HG03103 (cell line): ENCODE measurements around the gene FOXP1.
"Not testable (repeated sequence)": the region's sequence is repeated elsewhere in the genome, so short reads cannot be mapped to it uniquely, and the experiment has no call there.

ENCODE experiments used
- ATAC-seq: cut with Tn5 transposase; IDR thresholded peaks from one replicate; pipeline ENCODE4 v1.9.1; 2021; ENCODE audit warnings: low read depth; ENCODE audit not compliant: unreplicated experiment

The FOXP1 gene

GRCh38 chr3:71033681-71034220 lies 549.8 kb downstream of the FOXP1 start:
- no peak for ATAC-seq

GRCh38 chr3:71031914-71032521 lies 551.5 kb downstream of the FOXP1 start:
- ATAC-seq = no peak

DNA sequence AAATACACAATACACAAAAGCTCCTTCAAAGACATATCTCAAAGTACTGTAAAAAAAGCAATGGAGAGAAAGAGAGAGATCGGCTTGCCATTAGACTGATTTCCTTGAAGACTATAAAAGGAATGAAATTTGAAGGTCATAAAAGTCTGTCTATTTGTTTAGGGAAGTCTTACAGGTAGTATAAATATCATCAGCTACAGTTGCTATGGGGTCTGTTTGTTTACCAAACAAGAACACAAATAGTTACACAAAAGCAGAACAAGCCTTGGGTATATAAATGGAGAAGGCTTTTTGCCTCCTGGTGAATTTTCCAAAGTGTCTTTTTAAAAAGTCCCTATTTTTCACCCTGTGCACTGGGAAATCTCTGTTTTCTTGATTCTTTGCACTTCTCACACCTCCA lies 552.3 kb downstream of the FOXP1 start:
- ATAC-seq = no peak

DNA sequence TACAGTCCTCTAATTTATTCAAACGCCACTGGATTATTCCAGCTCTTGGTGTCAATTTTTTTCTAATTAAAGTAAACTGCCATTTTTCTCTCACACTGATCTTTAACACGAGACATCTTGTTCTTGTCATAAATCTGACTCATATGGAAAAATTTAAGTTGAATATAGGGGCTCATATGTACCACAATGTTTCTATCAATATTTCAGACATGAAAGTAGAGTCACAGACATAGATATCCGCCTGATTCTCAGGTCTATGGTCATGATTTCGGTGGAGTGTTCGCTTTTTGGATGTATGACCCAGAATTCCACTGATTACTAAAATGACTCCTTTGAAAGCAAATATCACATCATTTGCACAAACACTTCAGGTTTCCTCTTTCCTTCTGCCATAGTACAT lies 552.8 kb downstream of the FOXP1 start:
- ATAC-seq = no peak

- no peak for ATAC-seq
These were observed 553.8 kb downstream of the FOXP1 start for GRCh38 chr3:71029770-71030169.

GRCh38 chr3:71028802-71029201 lies 554.7 kb downstream of the FOXP1 start:
- ATAC-seq = no peak

DNA sequence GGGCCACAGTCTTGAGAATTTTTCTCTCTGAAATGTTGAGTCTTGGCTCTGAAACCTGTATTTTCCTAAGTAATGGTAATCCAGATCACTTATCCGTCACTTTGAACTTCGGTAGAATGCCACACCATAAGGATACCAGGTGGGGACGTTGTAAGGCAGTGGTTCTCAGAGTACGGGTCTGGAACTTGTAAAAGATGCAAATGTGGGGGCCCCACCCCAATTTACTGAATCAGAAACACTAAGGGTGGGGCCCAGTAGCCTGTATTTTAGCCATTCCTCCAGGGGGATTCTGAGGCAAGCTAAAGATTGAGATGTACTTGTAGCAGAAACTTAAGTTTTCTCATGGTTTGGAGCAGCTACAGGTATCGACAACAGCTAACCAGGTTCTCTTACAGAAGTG lies 555.3 kb downstream of the FOXP1 start:
- ATAC-seq = no peak

DNA sequence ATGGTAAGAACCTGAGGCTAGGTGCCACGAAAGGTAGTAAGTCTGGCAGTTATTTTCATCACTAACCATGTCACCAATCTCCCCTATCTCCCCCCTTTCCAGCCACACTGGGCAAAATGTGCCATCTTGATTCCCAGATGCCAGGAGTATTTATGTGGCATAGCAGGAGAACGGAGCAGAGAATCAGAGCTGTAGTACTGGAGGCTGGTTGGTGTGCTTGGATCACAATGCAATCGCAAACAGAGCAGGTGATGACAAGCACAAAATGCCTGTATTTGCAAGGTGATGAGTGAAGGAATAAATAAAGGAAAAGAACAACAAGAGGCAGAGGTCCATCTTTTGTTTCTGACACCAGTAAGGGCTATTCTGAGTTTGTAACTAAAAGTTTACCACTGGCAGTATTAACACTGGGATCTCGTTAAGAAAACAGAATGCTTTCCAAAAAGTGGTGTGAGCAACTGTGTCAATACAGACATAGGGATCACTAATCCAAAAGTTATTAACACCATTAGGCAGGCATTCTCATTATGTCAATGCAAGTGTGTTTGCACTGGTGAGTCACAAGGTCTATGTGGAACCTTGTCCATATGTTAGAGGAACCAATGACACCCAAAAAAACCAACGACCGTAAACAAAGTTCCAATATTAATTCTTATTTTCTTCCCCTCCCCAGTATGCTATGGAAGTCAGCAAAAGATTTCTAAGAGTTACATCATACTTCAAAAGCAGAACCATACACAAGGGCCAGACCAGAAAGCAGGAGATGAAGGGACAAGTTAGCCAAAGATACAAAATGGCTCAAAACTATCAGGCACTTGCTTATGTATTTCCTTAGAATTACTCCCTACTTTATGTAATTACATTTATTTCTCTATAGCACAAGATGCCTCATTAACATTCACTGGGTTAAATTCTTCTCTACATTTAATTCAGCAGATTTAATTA lies 556.6 kb downstream of the FOXP1 start:
- ATAC-seq = no peak

DNA sequence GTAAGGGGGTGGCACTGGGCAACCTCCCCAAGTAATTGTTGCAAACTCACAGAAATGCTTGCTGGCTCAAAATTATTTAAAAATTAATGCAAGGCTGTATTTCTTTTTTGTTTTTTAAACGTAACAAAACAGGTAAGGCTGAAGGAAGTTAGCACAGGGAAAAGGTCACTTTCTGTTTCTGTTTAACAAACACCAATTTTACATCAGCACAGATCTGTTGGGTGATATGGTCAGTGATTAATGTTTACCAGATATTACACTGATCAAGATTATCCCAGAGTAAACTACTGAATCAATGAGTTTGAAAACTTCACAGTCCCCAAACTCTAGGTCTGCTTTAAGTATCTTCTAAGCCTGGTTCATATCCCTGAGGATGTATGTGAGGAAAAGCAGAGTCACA lies 558.0 kb downstream of the FOXP1 start:
- ATAC-seq = no peak

DNA sequence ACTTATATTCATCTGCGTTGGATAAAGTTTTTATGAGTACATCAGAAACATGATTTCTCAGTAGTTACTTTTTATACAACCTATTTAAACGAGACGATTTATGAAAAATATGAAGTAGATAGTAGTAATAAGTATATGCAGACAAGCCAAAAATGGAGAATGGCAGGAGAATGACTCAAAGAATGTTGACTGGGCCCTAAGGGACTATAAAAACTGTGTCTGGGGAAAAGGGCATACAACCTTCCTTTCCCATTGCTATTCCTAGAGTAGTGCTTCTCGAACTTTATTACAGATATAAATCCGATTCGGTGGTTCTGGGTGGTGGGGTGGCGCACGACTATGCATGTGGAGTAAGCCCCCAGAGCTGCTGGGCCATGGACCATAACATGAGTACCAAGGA lies 558.5 kb downstream of the FOXP1 start:
- ATAC-seq = no peak

GRCh38 chr3:71022551-71023335 lies 560.8 kb downstream of the FOXP1 start:
- no peak for ATAC-seq

DNA sequence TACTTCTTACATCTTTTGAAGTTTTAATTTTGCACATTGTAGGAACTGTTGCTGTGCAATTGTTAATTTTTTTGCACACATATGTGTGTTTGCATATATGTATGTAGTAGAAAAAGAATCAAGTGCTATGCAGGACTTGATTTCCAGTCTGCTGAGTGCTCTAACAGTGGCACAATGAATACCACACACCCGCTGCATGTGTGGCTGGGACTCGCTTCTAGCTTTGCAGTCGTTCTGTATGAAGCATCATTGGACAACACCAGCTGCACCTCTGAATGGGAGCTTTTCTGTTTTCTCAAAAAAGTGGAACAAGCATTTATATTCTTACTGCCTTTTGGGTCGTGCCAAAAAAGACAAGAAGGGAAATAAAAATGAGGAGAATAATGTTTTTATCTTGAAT lies 564.7 kb downstream of the FOXP1 start:
- no peak for ATAC-seq

DNA sequence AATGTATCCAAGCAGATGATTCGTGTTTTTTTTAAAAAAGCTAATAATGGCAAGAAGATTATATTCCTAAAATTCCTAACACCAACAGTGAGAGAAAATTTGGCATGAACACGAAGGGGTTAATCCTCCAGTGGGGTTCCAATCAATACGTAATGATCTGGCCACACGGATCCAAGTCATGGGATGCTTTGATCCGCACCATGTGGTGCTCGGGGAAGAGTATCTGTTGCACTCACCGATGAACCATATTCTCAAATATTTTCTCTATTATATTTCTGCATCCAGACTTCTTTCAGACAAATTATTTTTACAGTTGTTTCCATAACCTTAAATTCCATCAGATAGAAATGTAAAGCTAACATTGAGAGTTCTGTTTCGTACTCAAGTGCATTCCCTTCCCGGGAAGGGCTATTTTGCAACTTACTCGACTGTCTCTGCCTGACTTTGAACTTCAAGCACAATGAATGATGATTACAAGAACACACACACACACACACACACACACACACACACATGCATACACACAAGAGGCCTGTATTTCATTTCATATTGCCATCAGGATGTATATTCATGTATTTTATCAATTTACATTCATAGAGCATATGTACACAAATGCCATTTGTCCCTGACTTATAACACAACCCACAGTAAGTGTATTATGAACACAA lies 567.2 kb downstream of the FOXP1 start:
- ATAC-seq = no peak

DNA sequence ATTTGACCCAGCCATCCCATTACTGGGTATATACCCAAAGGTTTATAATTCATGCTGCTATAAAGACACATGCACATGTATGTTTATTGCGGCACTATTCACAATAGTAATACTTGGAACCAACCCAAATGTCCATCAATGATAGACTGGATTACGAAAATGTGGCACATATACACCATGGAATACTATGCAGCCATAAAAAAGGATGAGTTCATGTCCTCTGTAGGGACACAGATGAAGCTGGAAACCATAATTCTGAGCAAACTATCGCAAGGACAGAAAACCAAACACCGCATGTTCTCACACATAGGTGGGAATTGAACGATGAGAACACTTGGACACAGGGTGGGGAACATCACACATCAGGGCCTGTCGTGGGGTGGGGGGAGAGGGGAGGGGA lies 568.9 kb downstream of the FOXP1 start:
- ATAC-seq = not testable (repeated sequence)

DNA sequence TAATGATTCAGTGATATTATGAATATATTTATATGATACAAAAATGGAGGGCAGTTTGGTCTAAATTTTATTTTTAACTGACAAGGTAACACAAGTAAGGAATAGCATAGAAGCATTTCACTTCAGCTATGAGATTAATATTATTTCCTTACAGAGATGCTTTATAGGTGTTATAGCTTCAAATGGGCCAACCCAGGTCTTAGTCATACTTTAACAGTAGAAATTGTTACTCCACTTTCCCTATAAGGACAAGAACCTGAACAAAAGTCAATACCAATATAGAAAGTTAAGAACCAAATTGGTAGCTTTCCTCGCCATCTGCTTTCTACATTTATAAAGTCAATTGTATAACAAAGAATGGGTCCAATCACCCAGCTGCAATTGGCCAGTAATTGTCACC lies 570.6 kb downstream of the FOXP1 start:
- no peak for ATAC-seq

- peak; percentile 70 for ATAC-seq
These were observed 571.8 kb downstream of the FOXP1 start for GRCh38 chr3:71011565-71012287.

DNA sequence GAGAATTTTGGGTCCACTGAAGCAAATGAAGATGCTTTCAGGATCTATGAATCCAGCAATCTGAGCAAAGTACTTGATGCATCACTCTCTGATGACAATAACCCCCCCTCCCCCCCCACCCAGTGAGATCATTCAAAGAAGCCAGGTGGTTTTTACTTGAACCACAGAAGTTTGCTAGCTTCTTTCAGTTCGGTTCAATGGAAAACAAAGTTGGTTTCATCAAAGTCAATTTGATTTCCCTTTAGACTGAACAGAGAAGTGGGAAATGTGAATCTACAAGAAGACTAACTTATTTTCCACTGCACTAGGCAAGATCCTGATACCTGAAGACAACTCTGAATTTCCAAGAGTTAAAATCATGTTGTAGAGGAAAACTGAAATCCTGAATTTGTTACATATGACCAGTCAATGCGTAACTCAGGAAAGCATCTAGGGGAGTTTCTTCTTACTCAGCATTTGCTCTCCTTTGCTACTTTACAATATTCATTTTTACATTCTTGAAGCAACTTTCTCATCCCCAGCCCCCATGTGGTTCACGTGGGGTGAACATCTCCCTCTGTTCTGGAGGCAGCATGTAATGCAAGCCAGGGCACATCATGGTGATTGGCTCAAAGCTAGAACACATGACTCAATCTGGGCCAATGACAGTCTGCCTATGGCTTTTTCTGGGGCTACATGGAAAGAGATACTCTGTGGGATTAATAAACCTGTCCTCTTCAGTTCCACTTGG lies 572.6 kb downstream of the FOXP1 start:
- ATAC-seq = no peak

GRCh38 chr3:71008350-71008935 lies 575.1 kb downstream of the FOXP1 start:
- no peak for ATAC-seq
